ENCODE measurements around the gene ADGRD1.

The ADGRD1 gene

DNA sequence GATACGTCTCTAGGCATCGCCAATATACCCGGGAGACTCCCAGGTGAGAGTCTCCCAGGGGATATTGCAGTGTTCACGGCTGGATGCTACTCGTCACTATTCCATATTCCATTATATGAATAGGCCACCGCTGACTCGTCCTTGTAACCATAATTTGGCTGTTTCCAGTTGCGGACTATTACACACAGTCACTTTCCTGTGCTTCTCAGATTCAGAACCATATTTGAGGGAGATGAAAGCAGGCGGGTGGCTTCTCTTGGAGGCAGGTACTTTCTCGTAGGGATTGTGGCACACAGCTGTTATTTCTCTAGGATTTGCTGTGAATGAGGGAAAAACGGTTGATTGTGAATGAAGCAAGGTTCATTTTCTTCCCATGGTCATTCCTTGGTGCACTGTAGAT, 73.0 kb downstream of the ADGRD1 start:
- no peak for DNase-seq

DNA sequence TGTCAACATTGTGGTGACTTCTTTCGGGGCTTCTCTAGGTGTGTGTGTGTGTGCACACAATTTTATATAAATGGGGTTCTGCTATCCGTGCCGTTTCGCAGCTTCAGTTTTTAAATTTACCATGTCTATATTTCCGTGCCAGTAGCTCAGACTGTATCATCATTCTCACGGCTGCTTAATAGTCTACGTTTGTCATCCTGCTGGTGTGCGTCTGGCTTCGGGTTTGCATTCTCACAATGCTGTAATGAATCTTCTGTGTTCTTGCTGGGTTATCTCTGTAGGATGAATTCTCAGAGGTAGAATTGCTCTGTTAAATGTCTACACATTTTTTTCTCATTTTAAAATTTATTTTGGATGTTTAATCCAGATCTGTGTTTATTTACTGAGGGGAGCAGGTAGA, 73.6 kb downstream of the ADGRD1 start:
- DNase-seq = no peak

DNA sequence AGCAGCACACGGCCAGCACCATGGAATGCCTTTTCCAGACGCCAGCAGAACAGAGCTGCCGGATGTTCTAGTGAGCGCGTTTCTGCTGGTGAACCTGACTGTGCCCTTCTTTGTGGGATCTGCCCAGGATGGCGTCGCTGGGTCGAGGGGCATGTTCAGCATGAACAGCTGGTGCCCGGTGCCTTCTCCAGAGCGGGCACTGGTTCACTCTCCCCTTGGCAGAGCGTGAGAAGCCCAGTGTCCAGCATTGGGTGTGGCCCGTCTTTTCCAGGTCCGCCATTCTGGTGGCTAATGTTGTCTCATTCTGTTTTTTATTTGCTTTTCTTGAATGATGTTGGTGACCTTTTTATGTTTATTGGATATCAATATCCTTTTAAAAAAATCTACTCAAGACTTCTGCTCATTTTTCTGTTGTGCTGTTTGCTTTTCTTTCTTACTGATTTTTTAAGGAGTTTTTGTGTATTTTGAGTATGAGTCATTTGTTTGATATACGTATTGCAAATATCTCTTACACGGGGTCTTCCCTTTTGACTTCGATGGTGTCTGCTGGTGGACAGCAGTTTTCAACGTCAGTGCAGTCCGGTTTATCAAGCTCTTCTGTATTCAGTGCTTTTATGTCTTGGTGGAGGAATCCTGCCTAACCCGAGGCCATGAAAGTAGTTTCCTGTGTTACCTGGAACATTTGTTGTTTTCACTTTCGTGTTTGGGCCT, 74.3 kb downstream of the ADGRD1 start:
- DNase-seq = no peak

DNA sequence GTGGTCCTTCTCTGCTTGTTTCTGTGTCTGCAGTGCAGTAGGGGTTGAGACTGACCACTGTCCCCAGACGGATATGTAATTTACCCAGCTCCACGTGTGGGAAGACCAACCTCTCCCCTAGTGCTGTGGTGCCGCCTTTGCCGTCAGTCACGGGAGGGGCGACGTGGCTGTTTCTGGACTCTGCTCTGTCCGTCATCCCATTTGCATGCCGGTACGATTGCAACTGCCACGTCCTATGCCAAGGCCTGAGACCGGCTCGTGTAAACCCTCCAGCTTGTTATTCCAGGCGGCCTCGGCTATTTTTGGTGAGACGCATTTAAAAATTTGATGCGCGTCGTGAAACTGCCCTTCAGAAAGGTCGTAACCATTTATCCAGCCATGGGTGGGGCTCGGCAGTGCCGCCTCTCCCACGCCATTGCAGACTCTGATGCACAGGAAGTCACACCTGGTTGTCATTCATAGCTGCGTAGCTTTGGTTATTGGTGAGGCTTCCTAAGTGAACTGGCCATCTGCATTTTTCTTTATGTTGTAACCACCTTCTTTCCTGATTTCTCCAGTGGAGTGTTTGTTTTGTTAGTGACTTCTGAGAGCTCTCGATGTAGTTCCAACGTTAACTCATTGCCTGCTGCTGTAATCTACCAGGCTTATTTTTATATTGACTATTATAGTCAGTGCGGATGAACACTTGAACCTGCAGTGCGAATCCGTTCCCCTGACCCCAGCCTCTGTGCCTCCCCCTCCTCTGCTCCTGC, 75.1 kb downstream of the ADGRD1 start:
- no peak for DNase-seq

DNA sequence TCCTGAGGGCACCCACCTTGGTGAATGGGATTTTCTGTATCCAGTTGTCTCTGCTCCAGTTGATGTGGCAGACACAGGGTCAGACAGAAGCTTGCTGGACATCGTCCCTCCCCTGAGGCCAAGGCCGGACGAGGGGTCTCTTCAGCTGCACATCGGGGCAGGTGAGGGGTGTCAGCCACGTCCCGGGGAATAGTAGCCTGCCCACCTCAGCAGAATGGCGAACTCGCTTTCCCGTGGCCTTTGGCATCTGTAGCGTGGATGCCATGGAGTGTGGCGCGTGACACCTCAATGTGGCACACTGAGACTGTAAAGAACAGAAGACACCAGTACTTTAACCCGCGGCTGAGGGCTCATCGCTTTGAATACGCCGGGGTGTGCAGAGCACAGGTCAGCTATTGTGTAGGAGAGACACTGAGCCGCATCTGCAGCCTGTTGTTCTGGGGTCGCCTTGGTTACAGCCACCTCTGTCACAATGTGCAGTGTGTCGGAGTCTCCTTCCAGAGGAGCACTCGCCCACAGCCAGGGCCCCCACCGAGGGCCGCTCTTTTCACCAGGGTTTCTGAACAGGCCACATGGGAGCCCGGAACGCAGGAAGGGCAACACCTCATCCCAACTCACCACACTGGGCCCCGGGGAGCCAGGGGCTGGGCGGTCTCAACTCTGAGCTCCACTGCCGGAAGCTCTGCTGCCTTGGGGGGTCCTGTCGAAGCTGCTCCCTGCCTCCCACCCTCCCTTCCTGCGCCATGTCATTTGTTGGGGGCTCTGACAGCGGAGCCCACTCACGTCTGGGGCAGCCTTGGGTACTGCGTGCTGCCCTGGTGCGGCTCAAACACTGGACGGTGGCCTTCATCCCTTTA, 77.0 kb downstream of the ADGRD1 start:
- no peak for DNase-seq

DNA sequence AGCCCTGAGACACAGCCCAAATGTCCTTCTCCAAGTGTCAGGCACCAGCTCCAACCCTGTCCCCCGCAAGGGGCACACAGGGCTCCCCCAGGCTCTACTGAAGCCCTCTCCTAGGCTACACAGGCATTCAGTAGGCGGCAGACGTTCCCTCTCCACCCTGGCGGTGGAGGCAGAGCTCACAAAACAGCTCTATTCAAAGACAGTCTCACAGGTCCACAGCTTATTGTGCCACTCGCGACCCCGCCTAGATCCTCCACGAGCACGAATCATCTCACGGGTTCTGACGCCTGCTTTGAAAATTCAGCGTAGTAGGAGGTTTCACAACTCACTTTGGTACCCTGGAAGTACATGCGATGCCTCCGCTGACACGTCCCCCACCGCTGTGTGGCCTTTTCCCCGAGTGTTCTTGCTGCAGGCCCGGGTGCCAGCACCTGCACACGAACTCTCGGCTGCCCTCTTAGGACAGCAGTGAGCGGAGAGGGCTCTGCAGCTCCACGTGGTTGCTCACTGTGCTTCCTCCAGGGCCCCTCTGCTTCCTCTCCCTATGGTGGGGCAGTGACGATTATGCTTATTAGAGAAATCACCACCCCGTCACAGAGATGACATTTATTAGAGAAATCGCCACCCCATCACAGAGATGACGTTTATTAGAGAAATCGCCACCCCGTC, 78.5 kb downstream of the ADGRD1 start:
- no peak for DNase-seq

DNA sequence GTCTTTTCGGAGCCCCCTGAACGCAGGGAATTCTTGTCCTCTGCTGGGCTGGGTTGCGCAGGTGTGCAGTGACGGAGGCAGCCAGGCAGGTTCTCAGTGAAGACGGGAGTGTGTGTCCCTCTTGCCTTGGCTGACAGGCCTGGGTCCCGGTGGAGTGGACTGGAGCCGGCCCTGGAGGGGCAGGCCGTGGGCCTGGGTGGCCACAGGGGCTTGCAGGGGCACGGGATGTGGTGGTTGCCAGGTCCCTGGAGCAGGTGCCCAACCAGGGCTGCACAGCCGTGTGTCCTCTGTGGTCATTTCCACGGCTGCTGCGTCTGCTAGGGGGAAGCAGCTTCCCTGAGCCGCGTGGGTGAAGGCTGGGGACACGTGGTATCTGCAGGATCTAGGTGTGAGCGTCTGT, 79.8 kb downstream of the ADGRD1 start:
- DNase-seq = no peak

DNA sequence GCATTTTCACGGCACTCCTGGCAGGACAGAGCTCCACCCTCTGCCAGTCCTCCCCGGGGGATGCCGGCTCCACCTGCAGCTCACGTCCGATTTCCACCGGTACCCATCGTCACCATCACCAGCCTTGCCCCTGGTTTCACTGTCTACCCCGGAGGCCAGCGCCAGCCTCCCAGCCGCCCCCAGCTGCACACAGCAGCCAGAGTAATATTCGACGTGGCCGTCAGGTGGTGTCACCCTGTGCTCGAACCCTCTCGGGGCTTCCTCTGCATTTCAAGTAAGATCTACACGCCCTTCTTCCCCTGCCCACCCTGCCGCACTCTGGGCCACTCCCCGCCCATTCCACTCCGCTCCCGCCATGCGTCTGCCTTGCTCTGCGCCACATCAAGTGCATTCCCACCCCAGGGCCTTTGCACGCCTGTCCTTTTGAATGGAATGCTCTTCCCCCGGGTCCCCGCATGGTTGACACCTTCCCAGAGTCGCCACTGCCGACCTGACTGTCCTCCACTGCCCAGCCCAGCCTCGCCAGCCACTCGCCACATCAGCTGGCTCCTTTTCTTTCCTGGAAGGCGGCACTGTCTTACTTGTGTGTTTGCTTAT, 80.3 kb downstream of the ADGRD1 start:
- no peak for DNase-seq

DNA sequence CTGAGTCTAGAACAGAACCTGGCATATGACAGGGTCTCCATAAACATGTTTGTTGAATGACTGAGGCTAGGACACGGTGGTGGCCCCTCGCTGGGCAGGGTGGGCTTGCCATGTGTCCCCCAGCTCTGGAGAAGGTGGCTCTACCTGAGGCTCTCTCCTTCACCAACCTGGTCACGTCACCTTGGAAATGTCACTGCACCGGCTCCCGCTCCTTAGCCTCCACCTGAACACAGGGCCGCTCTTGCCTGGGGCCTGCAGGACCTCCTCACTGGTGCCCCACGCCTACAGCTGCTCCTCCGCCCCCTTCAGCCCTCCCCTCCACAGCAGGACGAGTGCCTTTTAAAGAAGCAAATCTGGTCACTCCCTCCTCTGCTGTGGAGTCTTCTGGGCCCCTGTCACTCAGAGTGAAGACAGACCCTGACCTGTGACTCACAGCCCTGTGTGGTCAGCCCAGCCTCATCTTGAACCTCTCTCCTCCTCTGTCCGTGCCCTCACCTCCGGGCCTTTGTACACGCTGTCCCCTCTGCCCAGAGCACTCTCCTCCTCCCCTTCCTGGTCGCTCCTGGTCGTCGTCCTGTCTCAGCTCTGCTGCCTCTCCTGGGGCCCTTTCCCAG, 81.0 kb downstream of the ADGRD1 start:
- no peak for DNase-seq

DNA sequence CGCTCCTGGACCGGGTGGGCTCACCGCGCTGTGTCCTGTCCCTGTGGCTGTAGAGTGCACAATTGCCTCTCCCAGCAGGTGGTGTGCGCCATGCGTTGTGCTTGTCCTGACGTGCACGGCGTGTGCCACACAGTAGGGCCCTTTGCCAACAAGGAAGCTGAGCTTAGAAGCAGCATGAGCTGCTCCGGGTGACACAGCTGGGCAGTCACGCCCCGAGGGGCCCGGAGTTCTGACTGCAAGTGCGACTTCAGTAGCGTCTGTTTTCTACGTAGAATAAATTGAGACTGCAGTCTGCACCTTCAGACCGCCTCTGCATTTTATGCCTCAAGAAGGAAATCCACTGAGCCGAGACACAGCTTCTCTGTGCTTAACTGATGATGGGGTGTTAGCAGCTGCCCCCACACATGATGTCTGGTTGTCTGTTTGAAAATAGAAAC, 81.6 kb downstream of the ADGRD1 start:
- DNase-seq = no peak

DNA sequence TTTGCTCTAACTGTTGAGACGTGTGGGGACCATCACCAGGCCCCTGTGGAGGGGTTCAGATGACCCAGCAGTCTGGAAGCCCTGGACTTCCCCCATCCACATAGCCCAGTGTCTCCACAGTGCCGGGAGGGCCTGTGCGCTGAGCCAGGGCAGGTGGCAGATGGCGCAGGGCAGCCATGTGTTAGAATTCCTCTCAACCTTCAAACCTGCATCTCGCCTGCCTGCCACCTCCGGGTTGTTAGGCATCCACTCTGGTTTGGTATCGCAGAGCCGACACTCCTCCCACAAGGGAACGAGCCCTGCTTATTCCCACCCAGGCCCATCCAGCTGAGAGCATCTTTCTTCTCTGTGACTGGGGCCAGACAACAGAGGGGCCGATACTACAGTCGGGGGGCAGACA, 84.5 kb downstream of the ADGRD1 start:
- DNase-seq = no peak

DNA sequence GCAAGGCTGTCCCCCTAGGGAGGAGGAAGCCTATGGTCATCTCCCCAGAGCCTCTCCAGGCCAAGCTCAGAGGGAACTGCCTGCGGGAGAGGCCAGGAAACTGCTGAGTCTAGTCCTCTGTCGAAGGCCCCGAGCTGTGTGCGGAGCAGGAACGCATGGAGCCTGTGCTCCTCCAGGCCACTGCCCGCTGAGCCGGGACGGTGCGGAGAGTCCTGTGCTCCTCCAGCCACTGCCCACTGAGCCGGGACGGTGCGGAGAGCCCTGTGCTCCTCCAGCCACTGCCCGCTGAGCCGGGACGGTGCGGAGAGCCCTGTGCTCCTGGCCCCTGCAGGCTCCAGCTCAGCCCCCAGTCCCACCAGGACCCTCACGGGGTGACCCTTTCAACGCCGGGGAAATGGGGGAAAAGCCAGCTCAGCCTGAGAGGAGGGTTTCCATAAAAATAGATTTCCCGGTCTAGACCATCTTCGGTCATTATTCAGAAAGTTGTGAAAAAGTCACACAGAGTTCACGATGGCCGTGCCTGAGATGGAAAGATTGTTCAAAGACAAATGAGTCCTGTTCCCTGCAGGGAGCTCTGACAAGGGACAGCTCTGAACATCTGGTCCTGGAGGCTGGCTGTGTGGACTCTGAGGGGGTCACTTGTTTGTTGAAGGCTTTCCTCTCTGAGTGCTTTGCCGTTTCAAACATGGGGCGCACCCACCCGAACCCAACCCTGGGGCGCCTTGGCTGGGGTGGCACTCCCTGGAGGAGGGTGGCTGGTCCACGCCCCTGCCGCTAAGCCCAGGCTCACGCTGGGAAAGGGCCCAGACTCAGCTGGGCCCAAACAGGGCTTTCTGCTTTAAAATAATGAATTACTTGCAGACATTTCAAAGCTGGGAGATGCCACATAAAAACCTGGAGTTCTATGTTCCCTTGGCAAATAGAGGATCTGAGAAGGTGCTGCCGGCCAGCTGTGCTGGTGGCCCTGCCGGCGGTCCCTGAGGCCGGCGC, 85.5 kb downstream of the ADGRD1 start:
- no peak for DNase-seq

DNA sequence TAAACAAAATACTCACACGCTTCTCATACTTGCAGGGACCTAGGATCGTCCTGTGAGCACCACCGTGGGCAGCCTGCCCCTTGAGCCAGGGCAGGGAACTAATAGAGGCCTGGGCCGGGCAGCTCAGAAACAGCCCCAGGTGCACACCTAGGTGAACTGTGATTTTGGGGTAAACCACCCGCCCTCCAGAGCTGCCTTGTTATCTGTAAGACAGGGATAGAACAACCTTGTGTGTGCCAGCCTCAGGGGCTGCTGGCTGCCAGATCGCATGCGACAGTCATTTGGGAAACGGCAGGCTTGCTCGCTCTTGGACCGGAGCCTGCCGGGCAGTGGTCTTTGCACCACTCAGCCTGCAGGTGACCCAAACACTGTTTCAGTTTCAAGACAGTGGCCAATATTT, 86.8 kb downstream of the ADGRD1 start:
- no peak for DNase-seq

DNA sequence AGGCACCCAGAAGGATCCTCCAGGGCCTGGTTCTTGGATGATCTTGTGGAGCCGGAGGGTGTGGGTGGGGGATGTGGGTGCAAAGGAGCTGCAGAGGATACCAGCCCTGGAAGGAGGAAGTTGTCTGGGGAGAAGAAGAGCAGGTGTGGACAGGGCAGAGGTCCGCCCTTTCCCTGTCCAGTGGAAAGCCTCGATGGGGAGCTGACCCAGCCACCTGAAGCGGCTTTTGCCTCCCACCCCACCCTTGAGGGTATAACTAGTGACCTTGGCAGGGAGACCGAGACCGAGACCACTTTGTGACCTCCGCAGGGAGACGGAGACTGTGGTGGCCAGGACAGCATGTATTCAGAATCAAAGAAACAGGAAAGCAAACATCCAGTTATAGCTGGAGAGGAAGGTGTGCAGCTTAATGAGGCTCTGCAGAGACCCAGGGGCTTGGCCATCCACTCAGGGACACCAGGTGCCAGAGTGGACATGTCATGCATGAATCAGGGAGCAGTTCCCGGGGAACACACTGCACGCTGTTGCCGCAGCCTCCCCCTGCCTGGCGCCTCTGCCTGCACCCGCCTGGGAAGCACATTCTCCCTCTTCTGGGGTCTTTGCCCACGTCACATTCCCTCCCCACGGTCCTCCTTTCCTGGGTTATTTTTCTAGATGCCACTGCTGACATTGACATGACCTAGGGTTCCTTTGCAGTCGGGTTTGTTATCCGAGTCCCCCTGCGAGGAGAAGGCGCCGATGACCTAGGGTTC, 87.7 kb downstream of the ADGRD1 start:
- no peak for DNase-seq

DNA sequence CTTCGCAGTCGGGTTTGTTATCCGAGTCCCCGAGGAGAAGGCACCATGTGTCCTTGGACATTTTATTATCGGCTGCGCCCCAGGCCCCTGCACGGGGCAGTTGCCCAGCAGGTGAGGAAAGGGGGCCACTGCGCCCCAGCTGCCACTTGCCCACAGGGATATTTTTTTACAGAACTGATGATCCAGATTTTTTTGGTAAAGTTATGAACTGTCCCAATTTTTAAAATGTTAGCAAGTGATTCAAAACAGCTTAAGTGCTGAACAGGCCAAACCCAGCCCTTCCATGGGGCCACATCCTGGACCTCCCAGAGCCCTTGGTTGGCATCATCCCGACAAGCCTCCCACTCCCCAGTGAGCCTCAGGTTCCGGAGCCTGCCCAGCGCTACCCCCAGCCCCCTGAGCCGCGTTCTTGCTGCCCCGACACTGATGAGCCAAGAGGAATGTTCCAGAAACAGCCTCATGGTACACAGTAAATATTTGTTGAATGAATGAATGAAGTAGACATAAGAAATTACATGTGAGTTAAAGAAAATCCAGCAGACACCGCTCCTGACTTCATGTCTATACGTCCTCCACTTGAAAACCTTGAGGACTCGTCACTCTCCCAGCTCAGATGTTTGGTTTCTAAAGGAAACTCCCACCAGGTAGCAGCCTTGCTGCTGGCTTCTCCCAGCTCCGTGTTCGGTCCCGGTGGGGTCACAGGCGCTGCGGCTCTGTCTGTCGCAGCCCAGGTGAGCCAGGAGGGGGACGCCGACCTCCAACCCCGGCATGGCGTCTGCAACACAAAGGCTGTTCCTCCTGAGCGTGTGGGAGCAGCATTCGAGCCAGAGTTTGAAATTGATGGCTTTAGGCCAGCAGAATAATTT, 88.5 kb downstream of the ADGRD1 start:
- DNase-seq = no peak

DNA sequence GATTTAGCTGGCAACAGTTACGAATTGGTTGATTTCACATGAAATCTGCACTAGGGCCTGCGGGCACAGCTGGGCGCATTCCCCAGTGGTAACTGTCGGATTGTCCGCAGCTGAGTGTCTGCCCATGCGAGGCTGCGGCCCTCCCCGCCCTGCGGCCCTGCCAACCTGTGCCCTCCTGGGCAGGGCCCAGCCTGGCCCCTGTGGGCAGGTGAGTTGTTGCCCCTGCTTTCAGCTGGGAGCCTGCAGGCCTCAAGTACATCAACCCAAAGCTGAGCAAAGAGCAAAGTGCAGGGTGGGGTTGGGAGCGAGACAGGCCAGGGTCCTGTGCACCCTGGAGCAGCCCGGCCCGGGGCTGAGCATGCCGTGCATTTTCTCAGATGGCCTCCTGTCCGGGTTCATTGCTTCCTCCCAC, 89.1 kb downstream of the ADGRD1 start:
- no peak for DNase-seq

DNA sequence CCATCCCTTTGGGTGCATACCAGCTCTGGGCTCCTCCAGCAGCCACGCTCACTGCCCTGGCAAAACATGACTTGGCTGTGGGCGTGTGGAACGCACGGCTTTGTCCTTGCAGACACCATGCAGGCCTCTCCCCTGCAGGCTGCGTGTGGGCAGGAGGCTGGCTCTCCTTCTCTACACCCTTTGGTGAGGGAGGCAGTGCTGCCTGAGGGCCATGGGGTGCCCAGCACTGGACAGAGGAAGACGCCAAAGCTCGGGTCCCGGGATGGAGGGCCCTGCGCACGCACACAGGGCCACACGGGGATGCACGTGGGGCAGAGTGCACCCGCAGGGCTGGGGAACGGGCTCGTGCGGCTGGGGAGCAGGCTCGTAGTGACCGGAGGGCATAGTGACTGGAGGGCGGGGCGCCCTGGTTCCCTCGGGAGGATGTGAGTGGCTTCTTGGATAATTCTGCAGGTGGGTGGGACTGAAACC, 89.7 kb downstream of the ADGRD1 start:
- no peak for DNase-seq

DNA sequence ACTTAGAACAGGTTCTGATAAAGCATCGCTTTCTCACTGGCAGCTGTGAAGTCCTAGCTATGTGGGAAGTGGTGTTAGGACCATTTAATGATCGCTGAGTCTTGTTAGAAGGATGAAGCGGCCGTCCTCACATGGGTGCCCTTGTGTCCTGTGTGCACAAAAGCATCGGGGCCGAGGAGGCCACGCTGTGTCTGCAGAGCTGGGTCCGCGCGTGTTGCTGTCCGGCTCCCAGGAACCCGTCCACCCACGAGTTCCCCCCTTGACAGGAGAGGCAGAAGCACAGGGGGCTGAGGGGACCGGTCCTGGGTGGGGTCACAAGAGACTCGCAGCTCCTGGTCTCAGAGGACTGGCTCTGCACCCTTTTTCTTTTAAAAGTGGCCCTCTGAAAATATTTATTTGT, 90.4 kb downstream of the ADGRD1 start:
- DNase-seq = no peak
